NCI-H748 (cell line): Measurements from ENCODE around the gene REEP3.

Source experiments
- DNase-seq: peaks from one replicate; lab custom pipeline; 2025; ENCODE audit not compliant: unreplicated experiment; lab: John Stamatoyannopoulos, UW

Gene REEP3

GRCh38 chr10:63505562-63505961 lies 15.6 kb upstream of the REEP3 start:
- DNase-seq, result no peak

DNA sequence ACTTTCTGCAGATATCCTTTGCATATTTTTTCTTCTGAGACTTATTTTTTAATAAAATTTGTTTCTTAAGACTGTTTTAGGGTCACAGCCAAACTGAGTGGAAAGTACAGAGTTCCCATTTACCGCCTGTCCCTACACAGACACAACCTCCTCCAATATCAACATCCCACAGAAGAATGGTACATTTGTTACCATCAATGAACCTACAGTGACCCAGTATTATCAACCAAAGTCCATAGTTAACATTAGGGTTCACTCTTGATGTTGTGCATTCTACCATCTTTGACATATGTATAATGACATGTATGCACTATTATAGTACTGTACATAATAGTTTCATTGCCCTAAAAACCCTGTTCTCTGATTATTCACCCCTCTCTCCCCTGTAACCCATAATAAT lies 14.6 kb upstream of the REEP3 start:
- DNase-seq, result no peak

DNA sequence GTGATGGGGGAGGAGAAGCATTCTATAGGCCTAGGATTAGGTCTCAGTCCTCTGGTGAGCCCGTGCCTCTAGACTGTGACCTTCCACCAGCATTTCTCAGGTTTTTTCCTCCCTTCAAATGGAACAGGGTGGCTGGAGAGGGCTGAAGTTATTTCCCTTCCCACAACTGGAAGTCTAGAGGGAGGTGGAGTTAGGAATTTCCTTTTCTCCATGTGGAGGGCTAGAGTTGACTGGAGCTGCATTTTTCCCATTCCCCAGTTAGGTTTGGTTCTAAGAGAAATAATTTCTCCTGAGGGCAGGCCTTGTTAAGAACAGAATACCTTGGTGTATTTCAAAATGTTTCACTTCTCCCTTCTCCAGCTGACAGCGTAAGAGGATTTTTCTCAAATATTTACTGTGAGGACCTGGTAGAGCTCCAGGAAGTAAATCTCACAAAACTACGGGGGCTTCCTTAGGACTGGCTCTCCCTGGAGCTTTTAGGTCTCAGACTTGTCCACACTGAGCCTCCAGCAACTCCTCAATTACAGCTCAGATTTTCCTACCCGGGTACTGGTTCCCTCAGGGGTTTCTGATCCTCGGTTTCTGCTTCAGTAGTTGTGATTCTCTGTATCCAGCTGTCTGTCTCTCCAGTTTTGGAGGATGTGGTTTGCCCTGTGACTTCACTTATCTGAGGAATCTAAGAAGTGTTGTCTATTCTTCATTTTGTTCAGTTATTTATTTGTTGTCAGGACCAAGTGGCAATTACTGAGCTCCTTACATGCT lies 6.0 kb upstream of the REEP3 start:
- no peak for DNase-seq

DNA sequence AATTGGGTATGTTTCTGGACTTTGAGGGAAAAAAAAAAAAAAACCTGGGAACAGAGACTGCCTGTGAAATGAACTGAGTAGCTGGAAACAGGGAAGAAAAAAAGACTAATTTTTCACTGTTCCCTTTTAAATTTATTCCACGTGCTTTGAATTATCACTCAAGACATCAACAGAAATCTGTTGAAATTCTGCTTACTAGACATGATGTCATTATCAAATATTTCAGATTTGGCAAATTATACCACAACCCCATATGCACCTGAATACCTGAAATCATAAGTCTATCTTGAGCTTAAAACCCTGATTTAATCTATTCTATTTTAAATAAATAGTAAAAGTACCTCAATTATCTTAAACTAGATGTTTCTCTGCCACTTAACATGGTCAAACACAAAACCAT lies 5.0 kb upstream of the REEP3 start:
- no peak for DNase-seq

DNA sequence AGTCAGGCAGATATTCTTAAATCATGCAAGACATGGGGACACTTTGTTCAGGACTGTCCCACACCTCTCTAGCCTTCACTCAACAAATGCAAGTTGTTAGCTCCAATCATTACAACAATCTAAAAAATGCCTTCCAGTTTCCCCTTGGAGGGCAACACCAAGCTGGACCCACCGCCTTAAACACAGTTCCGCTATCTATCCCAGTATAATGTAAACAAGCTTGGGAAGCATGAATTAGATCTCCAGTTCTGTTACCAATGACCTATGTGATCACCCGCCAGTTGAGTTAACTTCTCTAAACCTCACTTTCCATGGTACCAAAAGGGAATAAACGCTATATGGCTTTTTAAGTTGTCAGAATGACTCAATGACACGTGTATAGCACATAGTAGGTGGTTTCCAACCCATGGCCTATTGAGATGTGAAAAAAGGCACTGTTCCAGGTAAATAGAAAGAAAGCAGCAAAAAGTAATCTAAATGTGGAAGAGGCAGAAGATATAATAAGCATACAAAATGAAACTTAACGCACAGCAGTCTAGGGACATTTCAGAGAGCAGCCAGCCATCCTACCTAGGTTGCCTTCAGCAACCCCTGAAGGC lies 2.4 kb upstream of the REEP3 start:
- no peak for DNase-seq

- peak; percentile 88 for DNase-seq
Measured at GRCh38 chr10:63521416-63522276, 445 bp downstream of the REEP3 start.

DNA sequence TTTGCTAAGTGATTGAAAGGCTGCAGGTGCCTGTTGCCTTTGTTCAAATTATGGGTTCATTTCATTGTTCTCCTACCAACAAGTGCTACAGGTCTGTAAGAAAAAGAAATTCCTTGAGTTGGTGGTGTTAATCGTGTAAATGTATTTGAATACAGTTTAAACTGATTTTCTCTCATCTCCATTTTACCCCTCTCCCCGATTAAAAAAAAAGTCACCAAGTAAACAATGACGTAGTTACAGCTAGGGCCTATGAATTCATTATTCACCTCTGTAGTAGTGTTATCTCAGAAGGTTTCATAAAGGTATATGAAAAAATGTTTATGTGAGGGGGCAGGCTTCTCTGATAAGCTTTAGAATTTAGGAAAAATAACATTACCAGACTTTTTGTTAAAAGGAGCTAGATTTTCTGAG lies 1.1 kb downstream of the REEP3 start:
- peak; percentile 55 for DNase-seq

- DNase-seq, result no peak
Measured at GRCh38 chr10:63522995-63523394, 1.8 kb downstream of the REEP3 start.

DNA sequence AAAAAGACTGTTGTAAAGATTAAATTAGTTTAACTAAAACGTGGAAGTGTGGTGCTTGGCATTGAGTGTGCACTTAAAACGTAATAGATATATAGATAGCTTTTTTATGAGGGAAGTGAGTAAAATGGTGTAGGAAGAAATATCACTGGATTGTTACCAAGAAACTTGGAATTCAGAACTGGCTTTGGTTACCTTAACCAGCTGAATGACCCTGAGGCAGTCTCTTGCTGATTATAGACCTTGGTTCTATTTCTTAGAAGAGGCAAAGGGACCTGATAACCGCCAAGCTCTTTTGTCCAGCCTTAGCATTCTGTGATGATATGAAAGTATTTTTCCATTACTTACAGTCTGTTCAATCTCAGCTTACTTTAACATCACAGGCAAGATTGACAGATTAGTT lies 3.8 kb downstream of the REEP3 start:
- DNase-seq, result no peak

DNA sequence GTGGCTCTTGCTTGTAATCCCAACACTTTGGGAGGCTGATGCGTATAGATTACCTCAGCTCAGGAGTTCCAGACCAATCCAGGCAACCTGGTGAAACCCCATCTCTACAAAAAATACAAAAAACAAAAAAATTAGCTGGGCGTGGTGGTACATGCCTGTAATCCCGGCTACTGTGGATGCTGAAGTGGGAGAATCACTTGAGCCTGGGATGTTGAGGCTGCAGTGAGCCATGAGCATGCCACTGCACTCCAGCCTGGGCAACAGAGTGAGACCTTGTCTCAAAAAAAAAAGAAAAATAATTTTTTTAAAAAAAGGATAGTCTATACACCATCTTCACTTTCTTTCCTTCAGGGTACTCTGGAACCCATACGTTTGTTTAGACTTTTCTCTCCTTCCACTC lies 6.2 kb downstream of the REEP3 start:
- no peak for DNase-seq

DNA sequence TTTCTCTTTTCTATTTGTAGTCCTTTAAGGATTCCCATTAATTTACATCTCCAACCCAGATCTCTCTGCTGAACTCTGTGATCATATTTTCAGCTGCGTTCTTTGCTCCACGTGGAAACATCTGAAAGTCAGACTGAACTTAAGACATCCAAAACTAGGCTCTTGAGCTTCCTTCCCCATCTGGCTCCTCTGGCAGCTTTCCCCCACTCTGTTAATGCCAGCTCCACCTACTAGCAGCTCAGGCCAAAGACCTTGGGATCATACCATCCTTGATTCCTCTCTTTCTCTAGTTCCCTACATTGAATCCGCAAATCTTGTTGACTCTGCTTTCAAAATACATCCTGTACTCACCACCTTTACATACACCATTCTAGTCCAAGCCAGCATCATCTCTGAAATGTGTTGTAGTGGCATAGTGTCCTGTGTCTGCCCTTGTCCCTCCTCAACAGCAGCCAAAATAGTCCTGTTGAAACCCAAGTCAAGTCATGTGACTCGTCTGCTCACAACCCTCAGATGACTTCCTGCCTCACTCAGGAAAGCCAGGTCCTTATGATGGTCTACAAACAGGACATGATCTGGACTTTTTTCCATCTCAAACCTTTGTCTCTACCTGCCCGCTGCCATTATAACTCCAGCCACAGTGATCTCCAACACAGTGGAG lies 7.0 kb downstream of the REEP3 start:
- no peak for DNase-seq

- no peak for DNase-seq
Measured at GRCh38 chr10:63530409-63530808, 9.2 kb downstream of the REEP3 start.

DNA sequence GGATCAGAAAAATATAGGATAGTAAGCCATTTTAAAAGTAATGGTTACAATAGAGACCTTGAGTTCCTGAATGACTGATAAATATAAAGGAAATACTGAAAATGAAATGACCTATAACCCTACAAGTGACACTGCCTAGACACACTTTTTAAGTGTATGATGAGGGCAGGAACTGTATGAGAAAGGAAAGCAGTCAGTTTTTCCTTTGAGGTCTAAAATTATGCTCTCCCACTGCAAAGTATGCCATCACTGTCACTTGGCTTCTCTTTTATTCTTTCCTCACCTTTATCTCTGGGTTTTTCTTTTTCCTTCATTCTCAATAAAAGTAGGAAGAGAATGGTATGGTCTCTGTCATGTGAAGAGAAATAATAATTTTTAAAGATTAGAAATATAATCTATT lies 13.5 kb downstream of the REEP3 start:
- no peak for DNase-seq

GRCh38 chr10:63536698-63537097 lies 15.5 kb downstream of the REEP3 start:
- no peak for DNase-seq

DNA sequence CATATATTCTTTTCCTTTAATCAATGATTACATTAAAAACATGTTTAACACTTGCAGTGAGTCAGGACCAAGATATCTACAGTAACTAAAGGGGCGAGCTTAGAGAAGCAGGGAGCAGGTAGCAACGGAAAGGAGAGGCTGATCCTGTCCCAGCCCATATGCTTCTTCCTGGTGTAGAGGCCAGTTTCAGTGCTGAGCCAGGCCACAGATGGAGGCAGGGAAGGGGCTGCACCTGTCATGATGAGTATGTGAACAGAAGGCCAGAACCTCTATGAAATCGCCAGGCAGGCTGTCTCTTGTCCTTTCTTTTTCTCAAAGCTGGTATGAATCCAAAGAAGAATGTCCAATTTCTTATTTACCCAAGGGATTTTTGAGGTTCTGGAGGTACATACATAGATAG lies 16.3 kb downstream of the REEP3 start:
- DNase-seq, result no peak

DNA sequence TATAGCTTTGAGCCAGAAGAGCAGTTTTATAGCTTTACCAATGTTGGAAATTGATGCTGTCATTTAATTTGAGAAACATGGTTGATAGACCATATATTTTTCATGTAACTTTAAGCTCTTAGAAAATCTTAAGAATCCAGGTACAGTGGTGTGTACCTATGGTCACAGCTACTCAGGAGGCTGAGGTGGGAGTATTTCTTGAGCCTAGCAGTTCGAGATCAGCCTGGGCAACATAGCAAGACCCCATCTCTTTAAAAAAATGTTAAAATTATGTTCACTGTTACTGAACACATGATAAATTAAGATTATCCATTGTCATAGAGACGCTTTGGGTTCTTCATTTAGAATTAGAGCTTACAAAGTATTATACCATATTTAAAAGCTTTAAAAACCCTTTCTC lies 18.2 kb downstream of the REEP3 start:
- no peak for DNase-seq

DNA sequence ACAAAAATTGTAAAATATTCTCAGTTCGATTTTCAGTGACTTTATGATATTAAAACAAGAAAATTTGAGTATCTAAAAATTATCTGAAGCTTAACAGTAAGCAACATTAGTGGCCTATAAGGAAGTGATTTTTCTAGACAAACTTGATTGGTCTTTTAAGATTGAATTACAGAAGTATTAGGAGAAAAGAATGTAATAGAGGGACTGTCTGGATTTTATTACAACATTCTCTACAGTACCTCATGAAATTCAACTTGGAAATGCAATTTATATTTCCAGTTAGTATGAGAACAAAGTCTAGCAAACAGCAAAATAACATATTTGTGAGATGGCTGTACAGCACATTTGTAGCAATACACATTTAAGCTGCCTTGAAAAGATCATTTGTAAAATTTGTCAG lies 18.8 kb downstream of the REEP3 start:
- DNase-seq, result no peak

DNA sequence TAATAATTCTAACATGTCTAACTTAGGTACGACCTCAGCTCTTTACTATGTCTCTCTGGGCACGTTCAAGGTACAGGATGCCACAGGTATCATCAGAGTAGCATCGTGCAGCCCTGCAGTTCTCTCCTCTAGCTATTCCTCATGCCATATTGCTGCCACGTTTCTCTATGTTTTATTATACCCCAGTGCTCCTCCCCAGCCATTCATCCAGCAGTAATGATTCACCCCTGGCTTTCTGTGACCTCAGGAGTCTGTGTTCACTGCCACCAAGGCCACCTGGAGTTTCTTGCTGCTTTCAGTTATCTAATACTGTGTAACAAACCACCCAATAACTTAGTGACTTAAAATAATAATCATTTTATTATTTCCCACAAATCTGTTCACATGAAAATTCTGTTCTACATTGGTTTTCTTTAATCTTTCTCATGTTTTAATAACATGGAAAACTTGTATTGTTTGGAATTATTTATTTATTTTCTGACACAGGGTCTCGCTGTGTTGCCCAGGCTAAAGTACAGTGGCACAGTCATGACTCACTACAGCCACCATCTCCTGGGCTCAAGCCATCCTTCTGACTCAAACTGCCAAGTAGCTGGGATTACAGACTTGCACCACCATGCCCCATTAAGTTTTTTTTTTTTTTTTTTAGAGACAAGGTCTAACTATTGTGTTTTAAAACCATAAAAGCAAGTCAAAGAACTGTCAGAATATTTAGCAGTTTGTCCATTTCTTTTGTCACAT lies 21.8 kb downstream of the REEP3 start:
- DNase-seq, result no peak

DNA sequence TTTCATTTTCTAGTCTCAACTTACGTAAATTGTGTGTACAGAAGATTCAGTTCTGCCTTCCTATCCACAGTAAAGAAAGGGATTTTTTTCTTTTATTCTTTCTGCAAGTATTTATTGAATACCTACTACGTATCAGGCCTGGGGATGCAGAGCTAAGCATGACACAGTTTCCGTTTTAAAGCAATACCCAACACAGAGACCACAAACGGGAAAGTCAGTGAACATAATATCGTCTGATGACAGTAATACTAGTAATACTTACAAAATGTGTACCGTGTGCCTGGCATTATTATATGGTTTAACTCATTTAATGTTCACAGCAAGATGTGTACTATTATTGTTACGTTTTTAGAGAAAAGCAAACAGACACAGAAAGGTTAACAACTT lies 22.4 kb downstream of the REEP3 start:
- DNase-seq, result no peak

GRCh38 chr10:63544418-63544817 lies 23.2 kb downstream of the REEP3 start:
- no peak for DNase-seq
